ENCODE measurements around the gene GDI1. TPM values are rescaled to one million over a fixed set of nuclear protein-coding genes. Genes with fewer than 3 reads are reported as not detected.

The GDI1 gene
- total RNA-seq, 1 donor from 2014 or later = 79.3 TPM

DNA sequence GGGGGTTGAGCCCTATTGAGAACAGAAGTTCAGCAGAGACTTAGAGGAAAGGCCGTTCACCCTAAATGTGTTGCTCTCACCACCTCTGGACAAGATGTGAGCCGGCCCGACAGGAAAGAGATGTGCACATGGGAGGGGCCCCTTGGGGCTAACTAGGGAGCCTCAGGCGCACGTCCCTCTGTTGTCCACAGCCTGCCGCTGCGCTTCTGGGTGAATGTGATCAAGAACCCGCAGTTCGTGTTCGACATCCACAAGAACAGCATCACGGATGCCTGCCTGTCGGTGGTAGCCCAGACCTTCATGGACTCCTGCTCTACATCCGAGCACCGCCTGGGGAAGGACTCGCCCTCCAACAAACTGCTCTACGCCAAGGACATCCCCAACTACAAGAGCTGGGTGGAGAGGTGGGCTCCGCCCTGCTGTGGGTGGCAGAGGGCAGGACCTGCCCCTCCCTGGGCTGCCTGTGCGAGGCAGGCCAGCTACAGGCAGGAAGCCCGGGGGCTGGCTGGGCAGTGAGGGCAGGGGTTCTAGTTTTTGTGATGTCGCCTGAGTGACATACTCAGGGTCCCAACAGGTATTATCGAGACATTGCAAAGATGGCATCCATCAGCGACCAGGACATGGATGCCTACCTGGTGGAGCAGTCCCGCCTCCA lies 34.1 kb downstream of the GDI1 start:
- intact Hi-C loops (cut with micrococcal nuclease) = no loop called here
- DNase-seq = no peak
- no peak overlapping the region for H3K4me3 ChIP-seq
- H3K27ac ChIP-seq (replicated peaks) = no peak overlapping the region
- H3K27me3 ChIP-seq (ENCODE audit: low read depth) = no peaks in the 10 kb centered on the region
- H3K9me3 ChIP-seq (replicated peaks) = no peaks in the 10 kb centered on the region
- TF ChIP-seq, protein P1, sequence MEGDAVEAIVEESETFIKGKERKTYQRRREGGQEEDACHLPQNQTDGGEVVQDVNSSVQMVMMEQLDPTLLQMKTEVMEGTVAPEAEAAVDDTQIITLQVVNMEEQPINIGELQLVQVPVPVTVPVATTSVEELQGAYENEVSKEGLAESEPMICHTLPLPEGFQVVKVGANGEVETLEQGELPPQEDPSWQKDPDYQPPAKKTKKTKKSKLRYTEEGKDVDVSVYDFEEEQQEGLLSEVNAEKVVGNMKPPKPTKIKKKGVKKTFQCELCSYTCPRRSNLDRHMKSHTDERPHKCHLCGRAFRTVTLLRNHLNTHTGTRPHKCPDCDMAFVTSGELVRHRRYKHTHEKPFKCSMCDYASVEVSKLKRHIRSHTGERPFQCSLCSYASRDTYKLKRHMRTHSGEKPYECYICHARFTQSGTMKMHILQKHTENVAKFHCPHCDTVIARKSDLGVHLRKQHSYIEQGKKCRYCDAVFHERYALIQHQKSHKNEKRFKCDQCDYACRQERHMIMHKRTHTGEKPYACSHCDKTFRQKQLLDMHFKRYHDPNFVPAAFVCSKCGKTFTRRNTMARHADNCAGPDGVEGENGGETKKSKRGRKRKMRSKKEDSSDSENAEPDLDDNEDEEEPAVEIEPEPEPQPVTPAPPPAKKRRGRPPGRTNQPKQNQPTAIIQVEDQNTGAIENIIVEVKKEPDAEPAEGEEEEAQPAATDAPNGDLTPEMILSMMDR (IDR thresholded peaks at IDR 0.05; ENCODE audit: borderline replicate concordance) = no peak
- H3K4me1 ChIP-seq = no peaks in the 10 kb centered on the region
- H3K36me3 ChIP-seq = peaks cover 20% of the 10 kb centered on the region

DNA sequence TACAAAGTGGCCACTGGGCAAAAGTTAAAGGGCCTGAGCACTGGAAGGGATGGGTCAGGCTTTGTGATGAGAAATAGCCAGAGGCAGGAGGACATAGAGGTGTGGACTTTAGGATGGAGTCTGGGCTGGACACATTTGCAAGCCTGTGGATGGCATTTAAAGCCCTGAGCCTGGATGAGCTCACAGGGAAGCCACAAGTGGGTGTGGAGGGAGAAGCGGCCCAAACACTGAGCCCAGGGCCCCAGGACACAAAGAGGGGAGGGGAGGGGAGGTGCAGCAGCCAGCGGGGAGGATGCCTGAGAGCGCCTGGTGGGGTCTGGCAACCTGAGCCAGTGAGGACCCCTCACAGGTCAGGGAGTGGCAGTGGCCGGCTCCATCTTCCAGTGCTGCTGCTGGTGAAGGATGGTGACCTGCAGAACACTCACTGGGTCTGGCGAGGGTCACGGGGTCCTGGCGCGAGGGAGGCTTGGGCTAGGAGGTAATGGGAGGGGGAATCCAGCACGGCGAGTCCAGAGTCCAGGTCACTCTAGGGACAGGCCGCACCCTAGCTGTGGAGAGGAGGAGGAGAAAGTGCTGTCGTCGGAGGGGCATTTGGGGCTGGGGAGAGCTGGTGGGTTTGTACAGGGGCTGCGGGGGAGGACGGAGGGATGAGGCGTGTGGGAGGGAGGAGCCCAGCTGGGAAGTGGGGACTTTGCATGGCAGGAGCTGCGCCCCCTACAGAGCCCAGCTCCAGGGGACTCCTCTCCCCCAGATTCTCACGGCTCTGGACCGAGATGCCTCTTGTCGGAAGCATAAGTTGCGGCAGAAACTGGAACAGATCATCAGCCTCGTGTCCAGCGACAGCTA lies 35.1 kb downstream of the GDI1 start:
- peaks cover 20% of the 10 kb centered on the region for H3K36me3 ChIP-seq
- H3K27ac ChIP-seq (replicated peaks) = no peak overlapping the region
- DNase-seq = no peak
- no peaks in the 10 kb centered on the region for H3K4me1 ChIP-seq
- intact Hi-C loops (cut with micrococcal nuclease) = no loop called here
- no peaks in the 10 kb centered on the region for H3K27me3 ChIP-seq (ENCODE audit: low read depth)
- H3K9me3 ChIP-seq (replicated peaks) = no peaks in the 10 kb centered on the region
- H3K4me3 ChIP-seq = no peak overlapping the region
- TF ChIP-seq, protein P1 (IDR thresholded peaks at IDR 0.05; ENCODE audit: borderline replicate concordance) = no peak

DNA sequence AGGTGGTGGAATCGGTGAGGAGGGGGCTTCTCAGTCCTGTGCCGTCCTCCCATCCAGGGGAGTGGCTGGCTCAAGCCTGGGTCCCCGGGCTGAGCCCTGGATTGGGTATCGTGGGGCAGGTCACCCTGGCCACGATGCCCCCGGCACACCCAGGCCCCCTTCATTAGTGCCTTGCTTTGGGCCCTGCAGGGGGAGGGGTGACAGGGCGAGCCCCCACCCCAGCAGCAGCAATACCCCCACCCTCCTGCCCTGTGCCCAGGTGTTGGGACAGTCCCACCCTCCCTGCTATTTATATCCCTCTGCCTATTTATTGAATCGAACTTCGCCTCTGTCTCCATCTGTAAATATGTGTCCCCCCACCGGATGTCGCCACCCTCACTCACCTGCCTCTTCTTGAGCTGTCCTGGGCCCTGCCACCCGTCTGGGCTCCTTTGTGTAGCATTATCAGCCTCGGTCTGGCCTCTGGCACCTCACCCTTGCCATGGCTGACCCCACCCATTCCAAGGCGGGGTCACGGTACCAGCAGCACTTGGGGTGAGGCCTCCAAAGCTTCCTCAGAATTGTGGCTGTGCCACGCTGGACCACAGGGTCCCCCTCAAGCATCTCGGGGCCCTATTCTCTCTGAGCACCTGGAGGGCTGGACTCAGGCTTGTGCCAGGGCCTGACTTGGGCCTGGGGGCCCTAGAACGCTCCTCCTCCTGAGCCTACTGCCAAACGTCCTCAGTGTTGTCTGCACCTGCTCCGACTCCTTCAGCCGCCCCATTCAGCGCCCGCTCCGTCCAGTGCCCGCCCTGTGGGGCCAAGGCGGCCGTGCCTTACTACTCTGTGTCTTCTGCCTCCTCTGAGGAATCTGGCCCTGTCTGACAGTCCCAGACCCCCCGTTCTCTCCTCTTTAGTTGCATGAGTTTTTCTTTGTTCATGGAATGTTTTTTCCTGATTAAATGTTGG lies 36.0 kb downstream of the GDI1 start:
- Histone ChIP-seq H3K4me3 (no peak overlapping the region), H3K27ac (replicated peaks) (no peak overlapping the region), H3K36me3 (peaks cover 20% of the 10 kb centered on the region), H3K4me1 (peaks cover under 1% of the 10 kb centered on the region), H3K9me3 (replicated peaks) (no peaks in the 10 kb centered on the region), H3K27me3 (ENCODE audit: low read depth) (no peaks in the 10 kb centered on the region)
- TF ChIP-seq, protein P1 (IDR thresholded peaks at IDR 0.05; ENCODE audit: borderline replicate concordance) = no peak
- DNase-seq = no peak
- intact Hi-C loops (cut with micrococcal nuclease) = no loop called here

DNA sequence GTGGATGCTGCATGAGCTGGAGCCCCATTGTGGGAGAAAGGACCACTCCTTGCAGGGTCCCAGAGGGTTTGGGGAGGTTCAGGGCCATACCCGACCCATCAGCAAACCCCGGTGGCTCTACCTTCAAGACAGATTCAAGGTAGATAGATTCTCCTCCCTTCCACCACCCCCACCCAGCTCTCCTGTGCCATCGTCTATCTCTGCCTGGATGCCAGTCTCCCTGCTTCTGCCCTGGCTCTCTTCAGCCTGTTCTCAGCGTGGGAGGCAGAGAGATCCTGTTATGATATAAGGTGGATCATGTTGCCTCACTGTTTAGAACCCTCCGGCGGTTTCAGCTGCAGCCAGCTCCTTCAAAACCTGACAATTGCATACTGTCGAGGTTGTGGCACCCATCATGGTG lies 36.7 kb downstream of the GDI1 start:
- Histone ChIP-seq H3K27me3 (ENCODE audit: low read depth) (no peaks in the 10 kb centered on the region), H3K4me3 (no peak overlapping the region), H3K27ac (replicated peaks) (no peak overlapping the region), H3K4me1 (peaks cover 5% of the 10 kb centered on the region), H3K9me3 (replicated peaks) (no peaks in the 10 kb centered on the region), H3K36me3 (peaks cover 16% of the 10 kb centered on the region)
- DNase-seq = no peak
- TF ChIP-seq, protein P1 (IDR thresholded peaks at IDR 0.05; ENCODE audit: borderline replicate concordance) = no peak
- intact Hi-C loops (cut with micrococcal nuclease) = no loop called here

DNA sequence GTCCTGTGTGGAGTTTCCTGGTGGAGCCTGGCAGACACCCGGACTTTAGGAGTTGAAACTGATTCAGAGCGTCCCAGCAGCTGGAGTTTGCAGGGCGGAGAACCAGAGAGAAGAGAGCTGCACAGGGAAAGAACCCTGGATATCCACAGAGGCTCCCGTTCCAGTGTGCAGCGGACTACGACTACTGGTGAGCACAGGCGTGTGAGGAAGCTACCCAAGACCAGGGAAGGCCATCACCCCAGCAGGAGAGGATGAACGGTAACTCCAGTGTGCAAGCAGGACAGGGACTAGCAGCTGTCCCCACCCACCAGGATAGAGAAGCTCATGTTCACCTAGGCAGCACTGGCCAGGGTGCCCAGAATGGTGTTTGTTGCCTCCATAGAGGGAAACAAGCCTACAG lies 39.9 kb downstream of the GDI1 start:
- TF ChIP-seq, protein P1 (IDR thresholded peaks at IDR 0.05; ENCODE audit: borderline replicate concordance) = no peak
- no peaks in the 10 kb centered on the region for H3K27me3 ChIP-seq (ENCODE audit: low read depth)
- peaks cover 5% of the 10 kb centered on the region for H3K4me1 ChIP-seq
- intact Hi-C loops (cut with micrococcal nuclease) = no loop called here
- no peak overlapping the region for H3K27ac ChIP-seq (replicated peaks)
- no peaks in the 10 kb centered on the region for H3K36me3 ChIP-seq
- no peaks in the 10 kb centered on the region for H3K9me3 ChIP-seq (replicated peaks)
- no peak for DNase-seq
- no peak overlapping the region for H3K4me3 ChIP-seq

Measured in left ventricle myocardium inferior (tissue), 1 donor.